ENCODE results near the gene TNNC2.
A peak's percentile ranks its signal among the peaks of the same experiment; 100 is the strongest.

TNNC2 gene

GRCh38 chr20:45835825-45836224 lies 8.7 kb upstream of the TNNC2 start:
- H3K4me2 ChIP-seq (ENCODE audit: low read length, poor library complexity, severe bottlenecking) = no peak overlapping the region
- no peak overlapping the region for H3K27ac ChIP-seq (ENCODE audit: low read length, poor library complexity, severe bottlenecking)
- H2AK5ac ChIP-seq (ENCODE audit: low read length, severe bottlenecking) = no peak overlapping the region
- peaks cover 18% of the 10 kb centered on the region for H3K79me1 ChIP-seq (replicated peaks; ENCODE audit: low read length, poor library complexity, severe bottlenecking)
- no peak overlapping the region for H2BK15ac ChIP-seq (ENCODE audit: low read depth, poor library complexity, severe bottlenecking)
- peak overlapping the region in 1 of 2 experiments; percentile 9 for H3K23ac ChIP-seq (ENCODE audit: low read length in 2 of 2)
- H2AFZ ChIP-seq (ENCODE audit: low read depth, low read length) = no peak overlapping the region
- H3K36me3 ChIP-seq (ENCODE audit: control insufficient read depth in 1 of 2, insufficient read depth in 2 of 2, low read depth in 1 of 2, low read length in 2 of 2) = peaks cover 22 to 48% of the 10 kb centered on the region in 2 experiments
- peaks cover 16% of the 10 kb centered on the region for H3K4me1 ChIP-seq (ENCODE audit: control insufficient read depth, insufficient read depth, low read depth, low read length)
- H2BK5ac ChIP-seq (ENCODE audit: low read depth, low read length, poor library complexity, severe bottlenecking) = no peak overlapping the region
- H2BK12ac ChIP-seq (ENCODE audit: low read length in 2 of 2) = peak overlapping the region in 1 of 2 experiments; percentile 43
- peak overlapping the region in 1 of 2 experiments; percentile 47 for H3K4ac ChIP-seq (ENCODE audit: low read depth in 1 of 2, low read length in 2 of 2)
- no peak overlapping the region for H2BK120ac ChIP-seq (ENCODE audit: low read depth, low read length)
- no peaks in the 10 kb centered on the region for H3K27me3 ChIP-seq (ENCODE audit: control insufficient read depth in 1 of 2, insufficient read depth in 1 of 2, low read length in 2 of 2)
- no peak for DNase-seq
- peak overlapping the region; percentile 95 for H3K9ac ChIP-seq (ENCODE audit: low read length)
- no peaks in the 10 kb centered on the region for H3K9me3 ChIP-seq (ENCODE audit: control insufficient read depth, low read length)
- H4K8ac ChIP-seq (ENCODE audit: low read length) = no peak overlapping the region
- H3K14ac ChIP-seq (ENCODE audit: low read length in 2 of 2) = peak overlapping the region in 1 of 2 experiments; percentile 46
- no peak overlapping the region for H4K91ac ChIP-seq (ENCODE audit: low read length)
- H3K4me3 ChIP-seq (ENCODE audit: insufficient read depth in 1 of 2, low read depth in 1 of 2, low read length in 2 of 2) = peak overlapping the region in 1 of 2 experiments; percentile 87
- WGBS = 87% methylated on average over 5 of the region's 5 CpGs
- H3K18ac ChIP-seq (ENCODE audit: low read depth in 1 of 2, low read length in 2 of 2) = no peak overlapping the region

GRCh38 chr20:45835329-45835765 lies 8.2 kb upstream of the TNNC2 start:
- H2AFZ ChIP-seq (ENCODE audit: low read depth, low read length) = no peak overlapping the region
- no peak overlapping the region for H3K23ac ChIP-seq (ENCODE audit: low read length in 2 of 2)
- no peaks in the 10 kb centered on the region for H3K9me3 ChIP-seq (ENCODE audit: control insufficient read depth, low read length)
- H3K4me2 ChIP-seq (ENCODE audit: low read length, poor library complexity, severe bottlenecking) = no peak overlapping the region
- 90% methylated on average over 3 of the region's 3 CpGs for WGBS
- no peaks in the 10 kb centered on the region for H3K27me3 ChIP-seq (ENCODE audit: control insufficient read depth in 1 of 2, insufficient read depth in 1 of 2, low read length in 2 of 2)
- no peak overlapping the region for H2AK5ac ChIP-seq (ENCODE audit: low read length, severe bottlenecking)
- no peak overlapping the region for H4K8ac ChIP-seq (ENCODE audit: low read length)
- peak overlapping the region in 1 of 2 experiments; percentile 87 for H3K4me3 ChIP-seq (ENCODE audit: insufficient read depth in 1 of 2, low read depth in 1 of 2, low read length in 2 of 2)
- no peak overlapping the region for H3K27ac ChIP-seq (ENCODE audit: low read length, poor library complexity, severe bottlenecking)
- H2BK15ac ChIP-seq (ENCODE audit: low read depth, poor library complexity, severe bottlenecking) = no peak overlapping the region
- H3K4me1 ChIP-seq (ENCODE audit: control insufficient read depth, insufficient read depth, low read depth, low read length) = peaks cover 14% of the 10 kb centered on the region
- H3K9ac ChIP-seq (ENCODE audit: low read length) = peak overlapping the region; percentile 95
- no peak for DNase-seq
- no peak overlapping the region for H3K18ac ChIP-seq (ENCODE audit: low read depth in 1 of 2, low read length in 2 of 2)
- peak overlapping the region in 1 of 2 experiments; percentile 43 for H2BK12ac ChIP-seq (ENCODE audit: low read length in 2 of 2)
- H3K4ac ChIP-seq (ENCODE audit: low read depth in 1 of 2, low read length in 2 of 2) = no peak overlapping the region
- peaks cover 15% of the 10 kb centered on the region for H3K79me1 ChIP-seq (replicated peaks; ENCODE audit: low read length, poor library complexity, severe bottlenecking)
- H3K14ac ChIP-seq (ENCODE audit: low read length in 2 of 2) = peak overlapping the region in 1 of 2 experiments; percentile 46
- H4K91ac ChIP-seq (ENCODE audit: low read length) = no peak overlapping the region
- no peak overlapping the region for H2BK120ac ChIP-seq (ENCODE audit: low read depth, low read length)
- no peak overlapping the region for H2BK5ac ChIP-seq (ENCODE audit: low read depth, low read length, poor library complexity, severe bottlenecking)
- peaks cover 18 to 43% of the 10 kb centered on the region in 2 experiments for H3K36me3 ChIP-seq (ENCODE audit: control insufficient read depth in 1 of 2, insufficient read depth in 2 of 2, low read depth in 1 of 2, low read length in 2 of 2)

GRCh38 chr20:45834797-45835161 lies 7.7 kb upstream of the TNNC2 start:
- H3K14ac ChIP-seq (ENCODE audit: low read length in 2 of 2) = no peak overlapping the region
- peaks cover 14% of the 10 kb centered on the region for H3K4me1 ChIP-seq (ENCODE audit: control insufficient read depth, insufficient read depth, low read depth, low read length)
- peak overlapping the region in 1 of 2 experiments; percentile 6 for H2BK12ac ChIP-seq (ENCODE audit: low read length in 2 of 2)
- no peaks in the 10 kb centered on the region for H3K27me3 ChIP-seq (ENCODE audit: control insufficient read depth in 1 of 2, insufficient read depth in 1 of 2, low read length in 2 of 2)
- no peak overlapping the region for H3K4ac ChIP-seq (ENCODE audit: low read depth in 1 of 2, low read length in 2 of 2)
- peak overlapping the region; percentile 92 for H3K4me2 ChIP-seq (ENCODE audit: low read length, poor library complexity, severe bottlenecking)
- peak overlapping the region in 1 of 2 experiments; percentile 87 for H3K4me3 ChIP-seq (ENCODE audit: insufficient read depth in 1 of 2, low read depth in 1 of 2, low read length in 2 of 2)
- DNase-seq = no peak
- H3K27ac ChIP-seq (ENCODE audit: low read length, poor library complexity, severe bottlenecking) = no peak overlapping the region
- peaks cover 9% of the 10 kb centered on the region for H3K79me1 ChIP-seq (replicated peaks; ENCODE audit: low read length, poor library complexity, severe bottlenecking)
- H3K9ac ChIP-seq (ENCODE audit: low read length) = peak overlapping the region; percentile 95
- H3K23ac ChIP-seq (ENCODE audit: low read length in 2 of 2) = peak overlapping the region in 1 of 2 experiments; percentile 40
- H2BK120ac ChIP-seq (ENCODE audit: low read depth, low read length) = no peak overlapping the region
- H4K91ac ChIP-seq (ENCODE audit: low read length) = no peak overlapping the region
- H2BK15ac ChIP-seq (ENCODE audit: low read depth, poor library complexity, severe bottlenecking) = no peak overlapping the region
- H2BK5ac ChIP-seq (ENCODE audit: low read depth, low read length, poor library complexity, severe bottlenecking) = no peak overlapping the region
- no peak overlapping the region for H2AK5ac ChIP-seq (ENCODE audit: low read length, severe bottlenecking)
- H3K18ac ChIP-seq (ENCODE audit: low read depth in 1 of 2, low read length in 2 of 2) = no peak overlapping the region
- WGBS = 94% methylated on average over 14 of the region's 14 CpGs
- peaks cover 12 to 38% of the 10 kb centered on the region in 2 experiments for H3K36me3 ChIP-seq (ENCODE audit: control insufficient read depth in 1 of 2, insufficient read depth in 2 of 2, low read depth in 1 of 2, low read length in 2 of 2)
- H3K9me3 ChIP-seq (ENCODE audit: control insufficient read depth, low read length) = no peaks in the 10 kb centered on the region
- H2AFZ ChIP-seq (ENCODE audit: low read depth, low read length) = no peak overlapping the region
- H4K8ac ChIP-seq (ENCODE audit: low read length) = peak overlapping the region; percentile 1

- Histone ChIP-seq H3K4me3 (ENCODE audit: insufficient read depth in 1 of 2, low read depth in 1 of 2, low read length in 2 of 2) (peak overlapping the region; percentile 81 to 87), H2AK5ac (ENCODE audit: low read length, severe bottlenecking) (no peak overlapping the region), H3K79me1 (replicated peaks; ENCODE audit: low read length, poor library complexity, severe bottlenecking) (peaks cover 9% of the 10 kb centered on the region), H2BK12ac (ENCODE audit: low read length in 2 of 2) (peak overlapping the region; percentile 5 to 79), H2BK15ac (ENCODE audit: low read depth, poor library complexity, severe bottlenecking) (peak overlapping the region; percentile 99), H3K18ac (ENCODE audit: low read depth in 1 of 2, low read length in 2 of 2) (peak overlapping the region; percentile 79 to 98), H3K27me3 (ENCODE audit: control insufficient read depth in 1 of 2, insufficient read depth in 1 of 2, low read length in 2 of 2) (no peaks in the 10 kb centered on the region), H2BK120ac (ENCODE audit: low read depth, low read length) (peak overlapping the region; percentile 98), H3K27ac (ENCODE audit: low read length, poor library complexity, severe bottlenecking) (peak overlapping the region; percentile 67), H3K4me2 (ENCODE audit: low read length, poor library complexity, severe bottlenecking) (peak overlapping the region; percentile 92), H3K23ac (ENCODE audit: low read length in 2 of 2) (peak overlapping the region in 1 of 2 experiments; percentile 40), H3K9ac (ENCODE audit: low read length) (peak overlapping the region; percentile 95), H4K8ac (ENCODE audit: low read length) (peak overlapping the region; percentile 96), H2BK5ac (ENCODE audit: low read depth, low read length, poor library complexity, severe bottlenecking) (peak overlapping the region; percentile 69), H3K36me3 (ENCODE audit: control insufficient read depth in 1 of 2, insufficient read depth in 2 of 2, low read depth in 1 of 2, low read length in 2 of 2) (peaks cover 12 to 34% of the 10 kb centered on the region in 2 experiments), H2AFZ (ENCODE audit: low read depth, low read length) (no peak overlapping the region), H4K91ac (ENCODE audit: low read length) (peak overlapping the region; percentile 98), H3K4me1 (ENCODE audit: control insufficient read depth, insufficient read depth, low read depth, low read length) (peaks cover 14% of the 10 kb centered on the region), H3K4ac (ENCODE audit: low read depth in 1 of 2, low read length in 2 of 2) (peak overlapping the region; percentile 74 to 88), H3K9me3 (ENCODE audit: control insufficient read depth, low read length) (no peaks in the 10 kb centered on the region), H3K14ac (ENCODE audit: low read length in 2 of 2) (peak overlapping the region in 1 of 2 experiments; percentile 76)
- peak; percentile 77 for DNase-seq
- WGBS = 6% methylated on average over 68 of the region's 71 CpGs
These were observed 7.0 kb upstream of the TNNC2 start for GRCh38 chr20:45833883-45834796.

All from mesenchymal stem cell (in vitro differentiated cells and primary cell).